ENCODE results near the gene SOX2.

GRCh38 chr3:181725131-181725731 is 13.5 kb downstream of the SOX2 start:
- TF ChIP-seq NFIC (IDR thresholded peaks at IDR 0.05; ENCODE audit: low read length) (no peak), CTCF (CRISPR knock-in tag; IDR thresholded peaks at IDR 0.05) (no peak)
